ENCODE measurements around the gene TFB1M. TPM values are rescaled to one million over a fixed set of nuclear protein-coding genes. Genes with fewer than 3 reads are reported as not detected.
"Not testable (repeated sequence)": the region's sequence is repeated elsewhere in the genome, so short reads cannot be mapped to it uniquely, and the experiment has no call there.

The TFB1M gene
- total RNA-seq, 2 donors from 2014 or later: 38.8 to 43.0 TPM

GRCh38 chr6:155270561-155271091 is 43.7 kb downstream of the TFB1M start:
- 87 to 90% methylated on average over 4 to 7 of the region's 7 CpGs for WGBS, 2 experiments (ENCODE audit: insufficient coverage in 1 of 2, insufficient read length in 1 of 2)
- Mint-ChIP-seq H3K36me3 (ENCODE audit: low read depth) (peaks cover 38% of the 10 kb centered on the region), H3K27me3 (ENCODE audit: insufficient read depth) (no peaks in the 10 kb centered on the region), H3K4me3 (no peak overlapping the region), H3K9me3 (peaks cover 14% of the 10 kb centered on the region), H3K4me1 (peaks cover 29% of the 10 kb centered on the region), H3K27ac (no peak overlapping the region)
- DNase-seq: no peak
- peaks cover 55% of the 10 kb centered on the region for H3K36me3 ChIP-seq (ENCODE audit: control insufficient read depth, insufficient read depth, low read length)
- H3K9ac ChIP-seq (ENCODE audit: extremely low read depth, low read length, poor library complexity, severe bottlenecking): no peak overlapping the region
- no peak overlapping the region for H3K4me3 ChIP-seq (ENCODE audit: low read length)
- H3K27ac ChIP-seq (ENCODE audit: low read depth, low read length): peak overlapping the region; percentile 8
- H3K4me1 ChIP-seq (ENCODE audit: control insufficient read depth, insufficient read depth, low read length): peaks cover 7% of the 10 kb centered on the region
- no peak for TF ChIP-seq CTCF (conservative IDR thresholded peaks at IDR 0.05)
- H3K9me3 ChIP-seq (ENCODE audit: control insufficient read depth, low read length): peaks cover 9% of the 10 kb centered on the region
- H3K27me3 ChIP-seq (ENCODE audit: control insufficient read depth, insufficient read depth, low read length, poor library complexity, severe bottlenecking): no peaks in the 10 kb centered on the region

DNA sequence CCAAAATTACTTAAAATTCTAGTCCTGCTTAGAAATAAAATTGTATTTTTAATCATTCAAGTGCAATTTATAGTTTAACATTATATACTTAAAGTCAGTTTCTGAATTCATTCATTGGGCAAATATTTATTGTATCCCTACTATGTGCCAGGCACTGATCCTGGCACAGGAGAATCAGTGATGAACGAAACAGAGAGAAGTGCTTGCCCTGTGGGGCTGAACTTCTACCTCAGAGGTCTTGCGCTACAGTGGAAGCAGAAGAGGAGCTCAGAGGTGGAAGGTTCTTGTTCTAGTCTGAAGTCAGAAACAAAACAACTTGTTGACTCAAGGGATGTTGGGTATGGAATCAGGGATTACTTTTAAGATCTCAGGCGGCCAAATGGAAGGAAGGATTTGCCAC is 44.5 kb downstream of the TFB1M start:
- 69 to 79% methylated on average over 3 of the region's 3 CpGs for WGBS, 2 experiments (ENCODE audit: insufficient coverage in 1 of 2, insufficient read length in 1 of 2)
- H3K9me3 ChIP-seq (ENCODE audit: control insufficient read depth, low read length): peaks cover 9% of the 10 kb centered on the region
- Mint-ChIP-seq H3K9me3 (peaks cover 14% of the 10 kb centered on the region), H3K27me3 (ENCODE audit: insufficient read depth) (no peaks in the 10 kb centered on the region), H3K27ac (peak overlapping the region; percentile 5), H3K4me1 (peaks cover 29% of the 10 kb centered on the region), H3K36me3 (ENCODE audit: low read depth) (peaks cover 39% of the 10 kb centered on the region), H3K4me3 (no peak overlapping the region)
- H3K9ac ChIP-seq (ENCODE audit: extremely low read depth, low read length, poor library complexity, severe bottlenecking): no peak overlapping the region
- H3K27ac ChIP-seq (ENCODE audit: low read depth, low read length): no peak overlapping the region
- H3K4me1 ChIP-seq (ENCODE audit: control insufficient read depth, insufficient read depth, low read length): peaks cover 7% of the 10 kb centered on the region
- H3K36me3 ChIP-seq (ENCODE audit: control insufficient read depth, insufficient read depth, low read length): peaks cover 55% of the 10 kb centered on the region
- DNase-seq: no peak
- no peak for TF ChIP-seq CTCF (conservative IDR thresholded peaks at IDR 0.05)
- H3K27me3 ChIP-seq (ENCODE audit: control insufficient read depth, insufficient read depth, low read length, poor library complexity, severe bottlenecking): no peaks in the 10 kb centered on the region
- H3K4me3 ChIP-seq (ENCODE audit: low read length): no peak overlapping the region

DNA sequence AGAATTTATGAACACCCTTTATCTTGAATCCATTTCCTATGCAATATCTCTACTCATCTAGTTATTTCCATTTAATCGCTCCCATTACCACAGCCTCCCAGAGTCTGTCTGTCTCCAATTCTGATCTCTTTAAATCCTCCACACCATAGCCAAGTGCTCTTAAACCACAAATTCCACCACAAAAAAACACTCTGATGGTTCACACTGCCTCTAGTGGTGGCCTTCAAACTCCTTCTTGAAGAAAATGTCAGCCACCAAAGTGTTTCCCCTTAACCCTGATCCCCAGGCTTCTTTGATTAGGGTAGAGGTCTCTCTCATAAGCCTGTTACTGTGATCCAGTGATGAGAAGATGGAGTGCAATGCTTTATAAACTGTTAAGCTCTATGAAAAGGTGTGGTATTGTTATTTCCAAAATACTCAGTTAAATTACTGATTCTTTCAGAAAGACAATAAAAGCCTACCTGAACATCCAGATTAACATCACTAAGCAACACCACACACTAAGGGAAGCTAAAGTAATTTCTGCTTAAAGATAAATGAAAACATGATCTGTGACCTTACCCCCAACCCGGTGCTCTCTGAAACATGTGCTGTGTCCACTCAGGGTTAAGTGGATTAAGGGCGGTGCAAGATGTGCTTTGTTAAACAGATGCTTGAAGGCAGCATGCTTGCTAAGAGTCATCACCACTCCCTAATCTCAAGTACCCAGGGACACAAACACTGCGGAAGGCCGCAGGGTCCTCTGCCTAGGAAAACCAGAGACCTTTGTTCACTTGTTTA is 46.0 kb downstream of the TFB1M start:
- Mint-ChIP-seq H3K36me3 (ENCODE audit: low read depth) (peaks cover 47% of the 10 kb centered on the region), H3K9me3 (peaks cover 14% of the 10 kb centered on the region), H3K27ac (peak overlapping the region; percentile 75), H3K4me1 (peaks cover 28% of the 10 kb centered on the region)
- H3K27me3 ChIP-seq (ENCODE audit: control insufficient read depth, insufficient read depth, low read length, poor library complexity, severe bottlenecking); H3K9ac ChIP-seq (ENCODE audit: extremely low read depth, low read length, poor library complexity, severe bottlenecking); H3K27ac ChIP-seq (ENCODE audit: low read depth, low read length); H3K27me3 Mint-ChIP-seq (ENCODE audit: insufficient read depth); H3K4me3 Mint-ChIP-seq; DNase-seq; H3K4me3 ChIP-seq (ENCODE audit: low read length); H3K9me3 ChIP-seq (ENCODE audit: control insufficient read depth, low read length); H3K4me1 ChIP-seq (ENCODE audit: control insufficient read depth, insufficient read depth, low read length): not testable (repeated sequence)
- H3K36me3 ChIP-seq (ENCODE audit: control insufficient read depth, insufficient read depth, low read length): peaks cover 57% of the 10 kb centered on the region
- WGBS, 2 experiments (ENCODE audit: insufficient coverage in 1 of 2, insufficient read length in 1 of 2): 89 to 95% methylated on average over 1 of the region's 5 CpGs
- peak; percentile 79 for TF ChIP-seq CTCF (conservative IDR thresholded peaks at IDR 0.05)
